Urinary bladder (tissue), 4 donors: ENCODE results near the gene CACNG4. TPM values are rescaled to one million over a fixed set of nuclear protein-coding genes. Genes with fewer than 3 reads are reported as not detected.

Source experiments
- DNase-seq: peaks from one replicate; pipeline ENCODE4 v3.0.0-alpha.2; 2015; ENCODE audit errors: extremely low spot score
- H3K27ac ChIP-seq: one replicate; pipeline ENCODE4 v1.5.1; 2013; ENCODE audit warnings: low read depth, mild to moderate bottlenecking, moderate library complexity
- H3K36me3 ChIP-seq: one replicate; pipeline ENCODE4 v1.6.1; 2013; ENCODE audit warnings: mild to moderate bottlenecking, moderate library complexity; ENCODE audit not compliant: insufficient read depth
- H3K4me1 ChIP-seq: one replicate; pipeline ENCODE4 v1.6.1; 2013; ENCODE audit warnings: mild to moderate bottlenecking, moderate library complexity; ENCODE audit not compliant: insufficient read depth
- H3K4me3 ChIP-seq: one replicate; pipeline ENCODE4 v1.5.1; 2013; ENCODE audit warnings: low read depth, low read length
- WGBS: extraction: QIAGEN DNeasy Blood & Tissue Kit; methylation state at CpG from one replicate; pipeline ENCODE4 v1.1.7; 2013; 5-methylcytosine and 5-hydroxymethylcytosine counted together
- polyA plus RNA-seq: library from polyadenylated mRNA; stranded (reverse); fragments of 200-250 nt; gene quantifications from one replicate; pipeline ENCODE4 v1.2.3, GENCODE V29; 2013
- total RNA-seq: library from RNA; depleted of rRNA; stranded (reverse); fragments of >200 nt; gene quantifications from one replicate; pipeline ENCODE4 v1.2.3, GENCODE V29; 2014
- donor health status: healthy with polysubstance abuse.
- donor health status: healthy.

CACNG4 gene
- total and polyA plus RNA-seq, 2 donors = 0.20 to 4.0 TPM

GRCh38 chr17:66975188-66975587 lies 10.7 kb downstream of the CACNG4 start:
- H3K36me3 ChIP-seq = no peaks in the 10 kb centered on the region
- DNase-seq = no peak
- no peak overlapping the region for H3K4me3 ChIP-seq
- 83% methylated on average over 3 of the region's 3 CpGs for WGBS
- H3K27ac ChIP-seq = no peak overlapping the region
- H3K4me1 ChIP-seq = no peaks in the 10 kb centered on the region

- H3K27ac ChIP-seq = no peak overlapping the region
- H3K36me3 ChIP-seq = no peaks in the 10 kb centered on the region
- 58% methylated on average over 14 of the region's 14 CpGs for WGBS
- no peak for DNase-seq
- no peaks in the 10 kb centered on the region for H3K4me1 ChIP-seq
- H3K4me3 ChIP-seq = no peak overlapping the region
These were observed 11.3 kb downstream of the CACNG4 start for GRCh38 chr17:66975614-66976378.

GRCh38 chr17:66976379-66976663 lies 11.8 kb downstream of the CACNG4 start:
- no peak overlapping the region for H3K27ac ChIP-seq
- no peaks in the 10 kb centered on the region for H3K4me1 ChIP-seq
- 55% methylated on average over 2 of the region's 2 CpGs for WGBS
- no peak overlapping the region for H3K4me3 ChIP-seq
- no peak for DNase-seq
- H3K36me3 ChIP-seq = no peaks in the 10 kb centered on the region

- no peak overlapping the region for H3K27ac ChIP-seq
- DNase-seq = no peak
- no peaks in the 10 kb centered on the region for H3K4me1 ChIP-seq
- H3K36me3 ChIP-seq = no peaks in the 10 kb centered on the region
- no peak overlapping the region for H3K4me3 ChIP-seq
- whole genome bisulfite sequencing = 10% methylated on average over 11 of the region's 11 CpGs
These were observed 12.3 kb downstream of the CACNG4 start for GRCh38 chr17:66976781-66977201.

GRCh38 chr17:66978514-66979061 lies 14.1 kb downstream of the CACNG4 start:
- Histone ChIP-seq H3K27ac (no peak overlapping the region), H3K4me3 (no peak overlapping the region), H3K36me3 (no peaks in the 10 kb centered on the region), H3K4me1 (no peaks in the 10 kb centered on the region)
- 59% methylated on average over 19 of the region's 19 CpGs for WGBS
- no peak for DNase-seq

- H3K4me1 ChIP-seq = no peaks in the 10 kb centered on the region
- DNase-seq = no peak
- 88% methylated on average over 7 of the region's 7 CpGs for WGBS
- H3K36me3 ChIP-seq = no peaks in the 10 kb centered on the region
- no peak overlapping the region for H3K4me3 ChIP-seq
- no peak overlapping the region for H3K27ac ChIP-seq
These were observed 16.4 kb downstream of the CACNG4 start for GRCh38 chr17:66980896-66981295.

- WGBS = 60% methylated on average over 14 of the region's 14 CpGs
- no peak overlapping the region for H3K4me3 ChIP-seq
- no peak overlapping the region for H3K27ac ChIP-seq
- H3K4me1 ChIP-seq = no peaks in the 10 kb centered on the region
- no peaks in the 10 kb centered on the region for H3K36me3 ChIP-seq
- DNase-seq = no peak
These were observed 17.5 kb downstream of the CACNG4 start for GRCh38 chr17:66981983-66982508.

- Histone ChIP-seq H3K27ac (no peak overlapping the region), H3K4me1 (no peaks in the 10 kb centered on the region), H3K4me3 (no peak overlapping the region), H3K36me3 (no peaks in the 10 kb centered on the region)
- 63% methylated on average over 14 of the region's 14 CpGs for whole genome bisulfite sequencing
- DNase-seq = no peak
These were observed 19.0 kb downstream of the CACNG4 start for GRCh38 chr17:66983414-66984021.

- no peak overlapping the region for H3K27ac ChIP-seq
- 83% methylated on average over 7 of the region's 7 CpGs for WGBS
- no peak overlapping the region for H3K4me3 ChIP-seq
- H3K4me1 ChIP-seq = no peaks in the 10 kb centered on the region
- no peak for DNase-seq
- no peaks in the 10 kb centered on the region for H3K36me3 ChIP-seq
These were observed 20.2 kb downstream of the CACNG4 start for GRCh38 chr17:66984730-66985129.

- WGBS = 81% methylated on average over 12 of the region's 12 CpGs
- Histone ChIP-seq H3K27ac (no peak overlapping the region), H3K36me3 (no peaks in the 10 kb centered on the region), H3K4me3 (no peak overlapping the region), H3K4me1 (no peaks in the 10 kb centered on the region)
- no peak for DNase-seq
These were observed 21.1 kb downstream of the CACNG4 start for GRCh38 chr17:66985338-66986237.

- WGBS = 90% methylated on average over 4 of the region's 4 CpGs
- no peak overlapping the region for H3K4me3 ChIP-seq
- no peaks in the 10 kb centered on the region for H3K36me3 ChIP-seq
- no peak for DNase-seq
- no peaks in the 10 kb centered on the region for H3K4me1 ChIP-seq
- H3K27ac ChIP-seq = no peak overlapping the region
These were observed 22.2 kb downstream of the CACNG4 start for GRCh38 chr17:66986659-66987058.

- no peaks in the 10 kb centered on the region for H3K4me1 ChIP-seq
- H3K4me3 ChIP-seq = no peak overlapping the region
- 64% methylated on average over 2 of the region's 2 CpGs for WGBS
- no peaks in the 10 kb centered on the region for H3K36me3 ChIP-seq
- no peak for DNase-seq
- no peak overlapping the region for H3K27ac ChIP-seq
These were observed 22.6 kb downstream of the CACNG4 start for GRCh38 chr17:66987059-66987616.

- DNase-seq = no peak
- Histone ChIP-seq H3K4me1 (no peaks in the 10 kb centered on the region), H3K27ac (no peak overlapping the region), H3K36me3 (no peaks in the 10 kb centered on the region), H3K4me3 (no peak overlapping the region)
- WGBS = 68% methylated on average over 23 of the region's 23 CpGs
These were observed 23.7 kb downstream of the CACNG4 start for GRCh38 chr17:66988069-66988798.
